Non-pigmented ciliary epithelial cell (primary cell): ENCODE measurements around the gene MTCL1.

Source experiments
- DNase-seq: peaks from one replicate; pipeline ENCODE4 v3.0.0-alpha.2; 2010; ENCODE audit warnings: low read depth

Gene MTCL1

DNA sequence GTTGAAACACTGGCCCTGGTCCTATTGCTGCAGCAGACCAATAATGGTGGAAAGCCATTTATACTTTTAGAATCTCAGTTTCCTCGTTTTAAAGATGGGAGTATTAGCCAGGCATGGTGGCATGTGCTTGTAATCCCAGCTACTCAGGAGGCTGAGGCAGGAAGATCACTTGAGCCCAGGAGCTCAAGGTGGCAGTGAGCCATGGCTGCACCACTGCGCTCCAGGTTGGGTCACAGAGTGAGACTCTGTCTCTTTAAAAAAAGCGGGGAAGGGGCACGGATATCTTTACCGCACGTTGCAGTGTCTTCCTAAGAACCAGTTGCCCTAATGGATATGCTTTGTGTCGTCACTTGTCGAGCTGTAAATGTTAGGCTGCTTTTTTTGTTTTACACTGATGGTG lies 8.3 kb downstream of the MTCL1 start:
- DNase-seq = no peak

DNA sequence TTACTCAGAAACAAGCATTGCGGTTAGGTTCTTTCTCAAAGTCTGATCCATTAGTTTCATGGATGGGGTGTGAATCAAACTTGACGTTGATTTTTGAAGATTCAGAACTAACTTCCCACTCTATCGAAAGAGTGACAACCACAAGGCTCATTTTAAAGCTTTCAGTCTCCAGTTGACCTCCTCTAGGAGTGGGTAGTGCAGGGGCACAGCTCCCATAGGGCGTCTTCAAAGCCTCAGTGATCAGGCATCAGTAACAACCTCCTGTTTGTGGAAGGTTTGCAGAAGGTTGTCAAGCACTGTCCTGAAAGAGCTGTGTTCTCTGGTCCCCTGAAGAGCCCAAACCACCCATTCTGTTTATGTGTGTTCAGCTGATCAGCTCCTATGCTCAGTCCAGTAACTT lies 10.2 kb downstream of the MTCL1 start:
- DNase-seq = no peak

DNA sequence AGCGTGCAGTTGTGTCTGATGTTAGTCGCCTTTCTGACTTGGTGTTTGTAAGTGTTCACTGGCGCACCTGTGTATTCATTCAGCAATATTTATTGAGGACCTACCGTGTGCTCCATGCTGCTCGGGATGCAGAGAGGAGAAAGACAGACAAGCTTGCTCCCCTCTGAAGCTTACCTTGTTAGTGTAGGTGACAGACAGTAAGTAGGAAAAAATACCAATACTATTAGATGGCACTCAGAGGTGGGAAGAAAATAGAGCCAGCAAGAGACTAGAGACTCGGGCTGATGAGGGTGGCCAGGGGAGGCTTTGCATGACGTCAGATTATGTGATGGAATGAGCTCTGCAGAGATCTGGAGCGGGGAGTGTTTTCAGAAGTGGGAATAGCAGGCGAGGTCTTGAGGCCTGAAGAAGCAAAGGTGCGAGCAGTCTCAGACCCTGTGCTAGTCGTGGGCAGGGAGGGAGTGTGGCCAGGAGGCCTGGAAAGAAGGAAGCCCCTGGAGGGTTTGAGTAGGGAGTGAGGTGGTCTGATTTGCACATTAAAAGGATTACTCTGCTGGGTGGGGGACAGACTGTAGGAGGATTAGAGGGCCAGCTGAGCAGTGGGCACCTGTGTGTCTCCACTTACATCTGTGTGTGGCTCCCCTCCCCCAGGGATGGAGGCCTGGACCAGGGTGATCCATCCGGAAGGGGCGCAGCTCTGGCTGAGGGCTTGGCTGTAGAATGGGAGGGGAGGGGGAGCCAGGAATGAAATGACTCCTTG lies 11.8 kb downstream of the MTCL1 start:
- no peak for DNase-seq

GRCh38 chr18:8718401-8718913 lies 13.1 kb downstream of the MTCL1 start:
- no peak for DNase-seq

DNA sequence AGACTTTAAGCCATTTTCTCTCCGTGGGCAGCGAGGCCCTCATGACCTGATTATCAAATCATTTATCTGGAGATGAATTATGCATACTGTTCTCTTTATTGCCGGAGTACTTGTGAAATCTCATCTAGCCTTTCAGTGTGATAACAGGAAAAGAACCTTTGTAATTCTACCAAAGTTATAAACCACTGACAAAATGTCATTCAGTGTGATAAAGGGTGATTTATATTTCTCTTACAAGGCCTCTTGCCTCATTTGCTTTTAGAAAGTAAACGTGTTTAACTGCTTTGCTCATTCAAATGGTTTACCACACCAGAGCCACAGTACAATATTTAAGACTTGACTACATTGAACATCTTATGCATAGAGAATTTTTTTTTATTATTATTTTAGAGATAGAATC lies 13.8 kb downstream of the MTCL1 start:
- DNase-seq = no peak

GRCh38 chr18:8720141-8720540 lies 14.8 kb downstream of the MTCL1 start:
- DNase-seq = no peak

DNA sequence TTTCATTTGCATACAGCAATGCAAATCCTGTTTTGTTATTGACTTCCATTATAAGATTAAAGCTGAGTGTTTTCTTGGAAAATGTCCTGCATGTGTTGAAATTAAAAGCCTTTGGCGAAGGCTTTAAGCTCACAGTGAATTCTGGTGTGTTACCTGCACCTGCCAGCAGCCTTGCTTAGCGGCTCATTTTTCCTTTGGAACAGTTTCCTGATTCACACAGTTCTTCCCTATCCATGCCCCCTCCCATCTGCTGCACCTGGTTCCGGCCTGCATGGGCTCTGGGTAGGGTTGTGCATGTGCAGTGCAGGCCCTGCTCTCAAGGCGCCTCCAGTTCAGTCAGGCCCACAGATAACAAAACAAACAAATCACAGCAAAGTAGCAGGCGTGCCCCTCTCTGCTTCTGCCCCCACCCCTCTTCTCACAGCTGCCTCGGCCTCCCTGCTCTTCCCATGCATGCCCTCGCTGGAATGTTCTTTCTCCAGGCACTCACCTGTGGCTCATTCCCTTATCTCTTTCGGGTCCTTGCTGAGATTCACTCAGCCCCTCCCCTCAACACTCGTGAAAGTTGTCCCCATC lies 15.8 kb downstream of the MTCL1 start:
- DNase-seq = no peak

DNA sequence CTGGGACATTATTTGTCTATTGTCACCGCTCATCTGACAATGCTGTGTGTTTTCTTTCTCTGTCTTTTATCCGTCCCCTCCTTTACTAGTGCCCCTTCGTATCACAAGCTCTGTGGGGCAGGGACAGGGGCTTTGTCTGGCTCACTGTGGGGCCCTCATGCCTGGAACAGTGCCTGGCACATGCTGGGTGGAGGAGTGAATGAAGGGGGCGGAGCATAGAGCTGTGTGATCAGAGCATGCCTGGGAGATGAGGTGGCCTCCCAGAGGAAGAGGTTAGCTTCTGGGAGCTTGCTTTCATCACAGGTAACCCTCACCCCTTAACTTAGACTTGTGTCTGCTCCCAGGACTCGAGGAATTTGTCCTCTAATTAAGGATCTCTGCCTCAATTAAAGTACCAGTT lies 16.4 kb downstream of the MTCL1 start:
- DNase-seq = no peak

- no peak for DNase-seq
Observed at GRCh38 chr18:8722946-8723820, 17.8 kb downstream of the MTCL1 start.

- DNase-seq = no peak
Observed at GRCh38 chr18:8724452-8724851, 19.1 kb downstream of the MTCL1 start.

DNA sequence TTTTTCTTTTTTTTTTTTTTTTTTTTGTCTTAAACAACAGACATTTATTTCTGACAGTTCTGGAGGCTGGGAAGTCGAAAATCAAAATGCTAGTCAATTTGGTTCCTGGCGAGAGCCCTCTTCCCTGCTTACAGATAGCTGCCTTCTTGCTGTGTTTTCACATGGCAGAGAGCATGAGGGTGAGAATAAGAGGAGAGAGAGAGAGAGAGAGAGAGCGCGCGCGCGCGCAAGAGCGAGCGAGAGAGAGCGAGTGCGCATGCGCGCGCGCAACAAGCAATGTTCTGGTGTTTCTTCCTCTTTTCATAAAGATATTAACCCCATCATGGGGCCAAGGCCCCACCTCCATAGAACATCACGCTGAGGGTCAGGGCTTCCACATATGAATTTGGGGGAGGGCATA lies 20.9 kb downstream of the MTCL1 start:
- DNase-seq = no peak

- no peak for DNase-seq
Observed at GRCh38 chr18:8726963-8727705, 21.8 kb downstream of the MTCL1 start.

DNA sequence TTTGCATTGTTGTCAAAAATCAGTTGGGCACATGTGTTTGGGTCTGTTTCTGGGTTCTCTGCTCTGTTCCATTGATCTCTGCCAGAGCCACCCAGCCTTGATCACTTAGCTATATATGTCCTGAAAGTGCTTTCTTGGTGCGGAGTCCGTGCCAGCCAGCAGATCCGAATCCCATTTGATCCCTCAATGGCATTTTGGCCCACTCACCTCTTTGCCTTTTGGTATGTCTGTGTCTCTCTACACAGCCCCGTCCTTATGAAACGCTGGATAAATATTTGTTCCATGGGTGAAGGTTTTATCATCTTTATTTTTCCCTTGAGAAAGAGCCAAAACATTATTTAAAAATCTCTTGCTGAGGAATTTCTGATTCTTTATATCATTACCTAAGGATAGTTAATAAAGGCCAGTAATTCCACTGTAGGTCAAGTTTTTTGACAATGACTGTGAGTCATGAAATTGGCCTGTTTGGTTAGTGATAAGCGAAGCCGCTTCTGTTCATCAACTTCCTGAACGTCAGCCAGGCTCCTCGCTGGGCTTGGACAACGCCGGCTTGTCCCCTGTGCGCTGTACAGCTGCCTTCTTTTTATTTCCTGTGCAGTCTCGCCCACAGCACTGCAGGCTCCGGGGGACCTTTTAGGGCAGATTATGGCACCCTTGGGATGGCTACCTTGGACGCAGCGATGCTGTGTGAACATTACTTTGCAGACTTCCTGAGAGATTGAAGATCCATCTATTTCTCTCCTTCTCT lies 24.9 kb downstream of the MTCL1 start:
- peak; percentile 87 for DNase-seq

- DNase-seq = no peak
Observed at GRCh38 chr18:8732442-8733360, 27.3 kb downstream of the MTCL1 start.

GRCh38 chr18:8734496-8734895 lies 29.1 kb downstream of the MTCL1 start:
- DNase-seq = no peak

GRCh38 chr18:8735274-8735673 lies 29.9 kb downstream of the MTCL1 start:
- DNase-seq = no peak

DNA sequence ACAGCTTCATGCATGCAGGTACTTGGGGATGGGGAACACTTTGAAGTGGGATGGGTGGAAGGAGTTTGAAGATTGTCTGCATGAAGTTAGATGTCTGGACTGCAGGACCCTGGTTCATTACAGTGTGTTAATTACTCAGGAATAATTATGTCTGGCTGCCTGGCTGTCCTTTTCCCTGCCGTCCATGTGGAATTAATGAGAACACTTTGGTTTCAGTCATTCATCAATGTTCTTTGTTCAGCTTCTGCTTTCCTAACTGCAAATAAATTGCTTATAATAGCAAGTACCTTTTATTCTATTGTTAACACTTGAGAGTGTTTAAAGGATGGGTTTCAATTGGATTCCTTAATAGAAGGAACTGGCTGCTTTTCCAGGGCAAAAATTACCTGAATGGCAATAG lies 35.8 kb downstream of the MTCL1 start:
- DNase-seq = no peak

- no peak for DNase-seq
Observed at GRCh38 chr18:8741532-8741931, 36.2 kb downstream of the MTCL1 start.

GRCh38 chr18:8742387-8743361 lies 37.3 kb downstream of the MTCL1 start:
- no peak for DNase-seq
